GM18499 (cell line): Measurements from ENCODE around the gene NUAK1.

ENCODE experiments used
- ATAC-seq: cut with Tn5 transposase; IDR thresholded peaks from one replicate; pipeline ENCODE4 v1.9.1; 2021; ENCODE audit warnings: moderate number of reproducible peaks; ENCODE audit not compliant: insufficient read depth, unreplicated experiment

The NUAK1 gene

GRCh38 chr12:106133136-106134087 lies 5.3 kb downstream of the NUAK1 start:
- no peak for ATAC-seq

DNA sequence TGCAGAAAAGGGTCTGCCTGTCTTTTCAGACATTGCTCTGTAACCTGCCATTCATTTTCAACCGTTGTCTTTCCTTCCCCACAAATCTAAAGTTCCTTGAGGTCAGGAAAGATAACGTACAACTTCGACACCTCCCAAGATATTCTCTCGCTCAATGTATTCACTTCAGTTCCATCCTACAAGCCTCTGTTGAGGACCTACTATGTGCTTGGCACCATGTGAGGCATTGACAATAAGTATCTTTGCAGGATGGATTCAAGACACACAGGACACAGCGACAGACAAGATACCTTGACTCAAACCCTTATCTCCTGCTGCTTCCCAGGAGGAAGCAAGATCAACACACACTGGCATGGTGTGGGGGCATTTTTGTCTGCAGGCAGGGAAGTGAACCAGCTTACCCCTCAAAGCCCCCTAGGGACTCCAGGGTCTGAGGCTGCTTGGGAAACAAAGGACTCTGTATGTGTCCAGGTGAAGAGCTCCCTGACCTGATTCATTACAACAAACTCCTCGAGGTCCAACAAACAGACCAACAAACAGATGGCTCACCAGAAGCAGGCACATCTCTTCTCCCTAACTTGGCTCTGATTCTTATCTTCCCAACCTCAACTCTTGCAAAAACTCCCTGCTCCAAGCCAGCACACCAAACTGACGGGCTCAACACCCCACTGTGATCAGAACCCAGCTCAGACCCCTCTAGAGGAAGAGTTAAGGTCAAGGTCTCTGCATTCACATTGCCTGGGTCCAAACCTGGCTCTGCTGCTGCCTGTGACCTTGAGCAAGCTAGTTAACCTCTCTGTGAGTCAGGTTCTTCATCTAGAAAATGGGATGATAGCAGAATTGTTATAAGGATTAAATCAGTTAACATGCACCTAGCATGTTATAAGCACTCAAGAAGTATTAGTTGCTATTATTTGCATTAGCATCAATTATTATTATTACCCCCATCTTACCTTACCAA lies 6.3 kb downstream of the NUAK1 start:
- ATAC-seq, result no peak

- ATAC-seq, result no peak
Measured at GRCh38 chr12:106131676-106132075, 7.1 kb downstream of the NUAK1 start.

DNA sequence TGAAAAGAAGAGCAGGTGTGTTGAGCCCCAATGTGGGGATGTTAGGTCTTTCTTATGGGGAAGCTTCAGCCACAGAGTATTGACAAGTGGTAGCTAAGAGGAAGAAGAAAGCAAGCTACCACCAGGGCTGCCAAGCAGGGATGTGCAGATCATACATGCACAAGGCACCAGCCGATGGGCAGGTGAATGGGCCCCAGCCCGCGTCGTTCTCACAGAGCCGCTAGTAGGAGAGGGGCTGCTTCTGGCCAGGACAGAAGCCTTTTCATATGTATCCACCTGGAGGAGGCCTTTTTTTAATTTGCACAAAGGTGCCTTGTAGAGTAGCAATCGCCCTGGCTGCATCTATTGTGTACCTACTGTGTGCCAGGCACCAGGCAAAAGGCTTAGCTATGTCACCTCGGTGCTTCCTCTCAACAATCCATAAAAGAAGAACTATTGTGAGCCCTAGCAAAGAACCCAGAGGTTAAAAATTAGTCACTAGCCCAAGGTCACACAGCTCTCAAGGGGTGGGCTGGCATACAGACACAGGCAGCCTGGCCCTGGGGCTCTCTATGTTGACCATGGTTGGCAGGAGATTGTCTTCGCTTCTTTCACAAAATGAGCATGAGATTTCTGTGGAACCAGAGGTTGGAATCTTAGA lies 8.2 kb downstream of the NUAK1 start:
- ATAC-seq, result no peak

GRCh38 chr12:106128585-106129328 lies 10.0 kb downstream of the NUAK1 start:
- ATAC-seq, result no peak

DNA sequence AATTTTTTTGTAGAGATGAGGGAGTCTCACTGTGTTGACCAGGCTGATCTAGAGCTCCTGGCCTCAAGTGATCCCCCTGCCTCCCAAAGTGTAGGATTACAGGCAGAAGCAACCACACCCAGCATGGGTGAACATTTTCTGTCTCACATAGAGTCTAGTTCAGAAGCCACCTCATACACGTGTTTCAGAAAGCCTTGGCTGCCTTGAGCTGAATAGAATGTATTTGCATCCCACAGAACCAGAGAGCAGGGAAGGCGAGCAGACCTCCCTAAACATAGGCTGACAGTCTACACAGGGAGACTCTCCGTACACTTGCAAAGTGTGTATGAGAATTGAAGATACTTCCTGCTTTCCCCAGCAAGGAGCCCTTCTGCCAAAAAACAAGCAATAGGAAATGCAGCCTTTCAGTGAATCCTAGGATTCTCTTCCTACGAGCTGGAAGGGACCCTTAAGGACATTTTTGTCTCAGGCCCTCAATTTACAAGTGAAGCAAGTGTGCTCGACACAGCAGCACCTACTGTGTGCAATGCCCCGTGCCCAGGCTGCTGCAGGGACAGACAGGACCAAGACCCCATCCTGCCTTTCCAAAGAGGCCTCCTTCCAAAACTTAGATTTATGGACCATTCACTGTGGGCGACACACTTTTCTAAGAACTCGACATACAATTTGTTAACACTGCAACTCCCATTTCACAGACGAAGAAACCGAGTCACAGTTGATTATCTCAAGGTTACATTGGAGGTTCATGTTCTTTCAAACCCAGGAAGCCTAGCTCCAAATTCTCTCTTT lies 11.2 kb downstream of the NUAK1 start:
- no peak for ATAC-seq

DNA sequence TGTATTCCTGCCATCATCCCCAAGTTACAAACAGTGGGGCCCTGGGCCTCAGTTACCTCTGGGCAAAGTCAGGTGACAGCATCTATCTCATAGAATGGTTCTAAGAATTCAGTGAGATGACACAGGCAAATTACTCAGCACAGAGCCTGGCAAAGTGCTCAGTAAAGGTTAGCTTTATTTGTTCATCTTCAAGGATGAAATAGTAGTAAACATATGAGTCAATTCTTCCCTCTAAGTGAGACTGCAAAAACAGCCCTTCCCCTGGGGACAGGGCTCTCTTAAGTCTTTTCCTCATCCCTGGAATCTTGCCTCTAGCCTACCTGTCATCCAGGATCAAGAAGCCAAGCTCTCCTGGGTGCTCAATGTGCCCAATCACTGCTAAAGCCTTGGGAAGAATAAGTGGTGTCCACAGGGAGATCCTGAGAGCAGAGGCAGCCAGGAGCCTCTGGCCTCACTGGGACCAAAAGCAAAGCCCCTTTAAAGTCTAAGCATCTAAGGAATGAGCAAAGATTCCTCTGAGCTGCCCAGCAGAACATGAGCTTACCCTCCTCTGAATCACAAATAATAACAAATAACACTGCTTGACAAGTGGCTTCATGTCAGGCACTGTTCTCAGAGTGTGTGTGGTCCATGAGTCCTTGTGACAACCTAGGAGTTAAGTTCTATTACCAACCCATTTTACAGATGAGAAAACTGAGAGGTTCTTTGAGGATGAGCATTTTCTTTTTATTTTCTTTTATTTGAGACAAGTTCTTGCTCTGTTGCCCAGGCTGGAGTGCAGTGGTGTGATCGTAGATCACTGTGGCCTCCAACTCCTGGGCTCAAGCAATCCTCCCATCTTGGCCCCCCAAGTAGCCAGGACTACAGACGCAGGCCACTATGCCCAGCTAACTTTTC lies 12.1 kb downstream of the NUAK1 start:
- no peak for ATAC-seq

DNA sequence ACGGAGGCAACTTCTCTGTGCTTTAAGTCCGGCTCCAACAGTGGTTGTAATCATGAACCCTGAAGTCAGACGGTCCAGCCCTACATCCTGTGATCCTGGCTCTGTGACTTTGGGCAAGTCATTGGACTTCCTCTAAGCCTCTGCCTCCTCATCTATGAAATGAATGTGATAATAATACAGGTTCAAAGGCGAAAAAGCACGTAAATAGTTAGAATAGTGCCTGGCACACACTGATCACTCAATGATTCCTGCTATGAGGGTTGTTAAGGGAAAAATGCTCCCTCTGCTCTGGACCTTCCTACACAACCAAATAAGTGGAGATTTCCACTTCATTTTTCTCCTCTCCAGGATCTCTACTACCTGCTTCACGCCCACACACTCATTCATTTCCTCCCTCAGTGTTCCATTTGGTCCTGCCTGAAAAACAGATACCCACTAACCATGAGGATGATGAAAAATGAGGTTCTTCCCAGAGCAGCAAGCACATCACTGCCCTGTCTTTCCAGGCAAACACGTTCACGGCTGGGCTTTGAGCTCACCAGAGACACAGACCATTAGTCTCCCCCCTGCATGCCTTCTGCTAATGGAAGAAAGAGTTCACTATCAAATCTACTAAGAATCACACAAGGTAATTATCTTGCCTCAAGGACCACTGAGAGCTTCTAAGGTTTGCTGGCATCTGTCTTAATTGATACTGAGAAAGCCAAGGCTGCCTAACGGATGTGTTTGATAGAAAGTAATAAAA lies 13.2 kb downstream of the NUAK1 start:
- no peak for ATAC-seq

GRCh38 chr12:106123551-106124081 lies 15.1 kb downstream of the NUAK1 start:
- ATAC-seq, result no peak

DNA sequence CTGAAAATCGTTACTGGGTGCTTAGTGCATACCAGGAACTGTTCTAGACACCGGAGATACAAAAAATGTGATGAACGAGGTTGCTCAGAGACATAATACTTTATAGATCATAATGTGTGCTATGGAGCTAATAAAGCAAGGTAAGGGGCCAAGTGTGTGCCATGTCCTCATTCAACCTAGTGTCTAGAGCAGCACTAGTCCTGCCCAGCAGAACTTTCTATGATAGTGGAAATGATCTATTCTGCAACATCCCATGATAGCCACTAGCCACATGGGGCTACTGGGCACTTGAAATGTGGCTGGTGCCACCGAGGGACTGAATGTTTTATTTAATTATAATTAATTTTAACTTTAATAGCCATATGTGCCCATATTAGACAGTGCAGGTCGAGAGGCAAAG lies 15.6 kb downstream of the NUAK1 start:
- no peak for ATAC-seq

DNA sequence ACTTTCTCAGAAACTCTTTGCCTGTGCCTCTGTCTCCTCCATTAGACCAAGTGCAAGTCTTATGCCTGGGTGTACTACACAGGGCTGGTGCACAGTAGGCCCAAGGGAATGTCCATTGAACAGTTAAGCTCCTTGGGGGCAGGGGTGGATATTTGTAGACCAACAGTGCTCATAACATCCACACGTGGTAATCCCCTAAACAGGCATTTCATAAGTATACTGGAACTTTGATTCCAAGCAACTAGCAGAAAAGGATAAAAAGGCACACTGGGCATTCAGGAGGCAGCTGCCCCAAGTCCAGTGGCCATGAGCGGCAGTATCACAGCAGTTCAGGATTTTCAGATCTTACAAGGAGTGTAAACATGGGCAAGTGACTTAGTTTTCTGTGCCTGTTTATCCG lies 16.8 kb downstream of the NUAK1 start:
- ATAC-seq, result no peak

DNA sequence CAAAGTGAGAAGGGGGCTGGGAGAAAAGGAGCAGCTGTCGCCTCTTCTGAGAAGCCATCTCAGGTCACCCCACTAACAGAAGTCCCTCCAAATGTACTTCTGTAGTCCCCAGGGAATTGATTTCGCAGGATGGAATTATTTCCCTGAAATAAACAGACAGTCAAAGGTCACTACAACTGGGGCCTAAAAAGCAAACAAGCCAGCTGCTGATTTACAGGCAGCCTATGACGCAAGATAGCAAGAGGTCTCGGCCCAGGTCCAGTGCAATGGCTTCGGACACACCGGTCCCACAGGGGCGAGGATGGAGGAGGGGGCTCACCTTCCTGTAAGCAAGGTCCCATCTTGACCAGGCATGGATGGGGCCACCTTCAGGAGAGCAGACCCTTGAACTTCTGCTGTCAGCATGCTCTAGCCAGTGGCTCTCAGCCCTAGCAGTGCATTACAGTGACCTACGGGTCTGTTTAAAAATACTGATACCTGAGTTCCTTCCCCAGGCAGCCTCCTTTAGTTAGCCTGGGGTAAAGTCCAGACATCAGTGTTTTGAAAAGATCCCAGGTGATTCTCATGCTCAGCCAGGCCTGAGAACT lies 18.1 kb downstream of the NUAK1 start:
- no peak for ATAC-seq

DNA sequence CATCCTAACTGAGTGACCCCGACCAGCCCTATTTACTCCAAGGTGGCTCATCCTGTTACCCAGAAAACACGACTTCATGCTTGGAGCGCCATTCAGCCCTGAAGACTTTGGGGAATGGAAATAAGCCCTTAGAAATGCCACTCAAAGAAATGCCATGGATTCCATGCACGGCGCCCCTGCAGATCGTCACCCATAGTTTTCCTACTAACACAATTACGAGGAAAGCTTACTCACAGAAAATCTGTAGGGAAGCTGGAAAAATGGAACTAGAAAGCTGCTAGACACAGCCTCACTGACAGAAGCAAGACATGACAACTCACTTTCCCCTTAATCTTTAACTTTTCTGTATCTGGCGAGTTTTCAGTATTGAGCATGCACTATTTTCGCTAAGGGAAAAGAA lies 19.5 kb downstream of the NUAK1 start:
- no peak for ATAC-seq

- ATAC-seq, result no peak
Measured at GRCh38 chr12:106118381-106119130, 20.2 kb downstream of the NUAK1 start.

DNA sequence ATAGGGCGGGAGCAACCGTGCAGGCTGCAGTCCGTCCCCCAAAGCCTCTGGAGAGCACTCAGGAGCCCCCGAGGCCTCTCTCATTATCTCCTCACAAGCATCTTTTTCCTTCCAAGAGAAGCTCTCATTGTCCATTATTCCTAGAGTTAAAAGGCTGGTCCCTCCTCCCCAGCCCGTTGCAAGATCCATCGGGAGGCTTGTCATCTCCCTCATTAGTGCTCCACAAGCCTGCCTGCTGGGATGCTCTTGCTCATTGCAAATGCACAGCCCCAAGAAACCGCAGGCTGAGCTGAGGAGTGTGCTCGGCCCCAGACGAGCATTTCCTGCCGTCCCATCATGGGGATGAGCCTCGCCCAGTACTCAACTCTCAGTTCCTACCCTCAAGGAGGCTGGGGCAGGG lies 23.3 kb downstream of the NUAK1 start:
- no peak for ATAC-seq

DNA sequence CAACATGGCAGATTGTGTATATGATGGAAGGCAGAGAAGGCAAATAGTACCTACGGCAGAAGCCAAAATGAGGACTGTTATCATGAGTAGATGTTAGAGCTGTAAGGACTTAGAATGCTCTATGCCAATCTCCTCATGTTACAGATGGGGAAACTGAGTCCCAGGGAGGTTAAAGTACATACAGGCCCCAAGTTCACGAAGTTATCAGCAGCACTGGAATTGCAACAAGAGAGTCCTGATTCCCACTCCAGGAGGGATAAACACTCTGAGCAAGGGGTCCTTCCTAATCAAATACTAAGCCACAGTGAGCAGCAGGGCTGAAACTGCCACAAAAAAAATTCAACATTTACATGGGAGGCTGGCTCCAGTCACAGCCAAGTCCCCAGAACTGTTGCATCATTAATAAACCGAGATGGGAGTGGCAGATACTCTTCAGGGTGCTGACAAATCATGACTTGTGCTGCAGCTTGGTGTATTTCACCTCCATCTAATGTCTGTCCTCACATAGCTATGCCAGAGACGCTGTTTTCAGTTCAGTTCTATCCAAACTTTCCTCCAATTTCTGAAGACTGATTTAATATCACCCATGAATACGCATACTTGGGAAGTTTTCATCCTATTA lies 24.2 kb downstream of the NUAK1 start:
- ATAC-seq, result no peak
